CD14-positive monocyte (primary cell): ENCODE data around the gene NSG1. TPM values are rescaled to one million over a fixed set of nuclear protein-coding genes. Genes with fewer than 3 reads are reported as not detected.

Experiments used
- DNase-seq, 3 donors: peaks; one replicate each; pipeline ENCODE4 v3.0.0-alpha.2; 2011 to 2022
- H2AFZ ChIP-seq: 2 replicates; pipeline ENCODE4 v1.6.0; 2012; ENCODE audit warnings: mild to moderate bottlenecking, low read depth, low read length, inconsistent platforms; ENCODE audit not compliant: insufficient read depth, poor library complexity, severe bottlenecking
- H3K27ac ChIP-seq, 2 donors: 1 replicate in 1 of 2; 2 replicates in 1 of 2; pipeline ENCODE4 v1.5.1; 2012 to 2013; ENCODE audit warnings: low read length in 2 of 2, control low read depth in 1 of 2, inconsistent platforms in 1 of 2, low read depth in 1 of 2, mild to moderate bottlenecking in 1 of 2
- H3K27me3 ChIP-seq, 2 donors: one replicate each; pipeline versions ENCODE4 v1.6.0 to v1.6.1; 2011 to 2013; ENCODE audit warnings: low read length in 2 of 2; ENCODE audit not compliant: control insufficient read depth in 2 of 2, insufficient read depth in 2 of 2
- H3K36me3 ChIP-seq, 2 donors: replicated peaks in 1 of 2; 1 replicate in 1 of 2; 2 replicates in 1 of 2; pipeline versions ENCODE4 v1.5.1 to v1.6.1; 2012 to 2013; ENCODE audit warnings: low read length in 2 of 2, control low read depth in 1 of 2, inconsistent platforms in 1 of 2, mild to moderate bottlenecking in 1 of 2; ENCODE audit not compliant: insufficient read depth in 2 of 2, control insufficient read depth in 1 of 2
- H3K4me1 ChIP-seq, 2 donors: 1 replicate in 1 of 2; 2 replicates in 1 of 2; pipeline versions ENCODE4 v1.5.1 to v1.6.1; 2012 to 2013; ENCODE audit warnings: low read length in 2 of 2, control low read depth in 1 of 2, inconsistent platforms in 1 of 2, mild to moderate bottlenecking in 1 of 2, moderate library complexity in 1 of 2; ENCODE audit not compliant: insufficient read depth in 2 of 2, control insufficient read depth in 1 of 2
- H3K4me2 ChIP-seq: replicated peaks from 2 replicates; pipeline ENCODE3; 2012; ENCODE audit warnings: low read length, moderate library complexity, mild to moderate bottlenecking; ENCODE audit not compliant: poor library complexity, severe bottlenecking; ENCODE audit errors: extremely low read depth
- H3K4me3 ChIP-seq, 3 experiments: fragments of 200-600 bp in 1 of 3; sonication (generic) in 1 of 3; replicated peaks in 1 of 3; 1 replicate in 2 of 3; 2 replicates in 1 of 3; pipeline ENCODE4 v1.5.1; 2011 to 2013; ENCODE audit warnings: low read length in 3 of 3, mild to moderate bottlenecking in 3 of 3, control low read depth in 2 of 3, low read depth in 2 of 3, inconsistent platforms in 1 of 3, moderate library complexity in 1 of 3
- H3K79me2 ChIP-seq: 2 replicates; pipeline ENCODE4 v1.6.0; 2012; ENCODE audit warnings: mild to moderate bottlenecking, control low read depth, inconsistent platforms, low read length, moderate library complexity; ENCODE audit not compliant: insufficient read depth
- H3K9ac ChIP-seq: 2 replicates; pipeline ENCODE4 v1.6.0; 2017; ENCODE audit warnings: low read length, mild to moderate bottlenecking; ENCODE audit not compliant: insufficient read depth, poor library complexity, severe bottlenecking
- H3K9me3 ChIP-seq, 2 donors: replicated peaks in 1 of 2; 1 replicate in 1 of 2; 2 replicates in 1 of 2; pipeline versions ENCODE4 v1.5.1 to v1.6.1; 2012 to 2013; ENCODE audit warnings: low read length in 2 of 2, control low read depth in 1 of 2; ENCODE audit not compliant: control insufficient read depth in 1 of 2, insufficient read depth in 1 of 2
- H4K20me1 ChIP-seq: 2 replicates; pipeline ENCODE4 v1.6.0; 2012; ENCODE audit warnings: mild to moderate bottlenecking, low read length, control low read depth, moderate library complexity; ENCODE audit not compliant: insufficient read depth
- H3K27ac Mint-ChIP-seq, 7 donors: one replicate each; pipeline ENCODE4 v1.8.0; 2020; ENCODE audit warnings: mild to moderate bottlenecking in 7 of 7, mixed read lengths in 7 of 7, moderate library complexity in 6 of 7, inconsistent platforms in 2 of 7
- H3K27me3 Mint-ChIP-seq, 3 donors: one replicate each; pipeline ENCODE4 v1.8.0; 2021 to 2022; ENCODE audit warnings: low read depth in 3 of 3, mild to moderate bottlenecking in 3 of 3, mixed read lengths in 3 of 3, moderate library complexity in 3 of 3, inconsistent platforms in 1 of 3
- H3K36me3 Mint-ChIP-seq, 2 donors: one replicate each; pipeline ENCODE4 v1.8.0; 2020; ENCODE audit warnings: mixed read lengths in 2 of 2, inconsistent platforms in 1 of 2, mild to moderate bottlenecking in 1 of 2
- H3K4me1 Mint-ChIP-seq: one replicate; pipeline ENCODE4 v1.8.0; 2020; ENCODE audit warnings: mild to moderate bottlenecking, mixed read lengths
- H3K4me3 Mint-ChIP-seq, 2 donors: one replicate each; pipeline ENCODE4 v1.8.0; 2020; ENCODE audit warnings: mild to moderate bottlenecking in 2 of 2, mixed read lengths in 2 of 2, moderate library complexity in 1 of 2
- H3K9me3 Mint-ChIP-seq, 7 donors: one replicate each; pipeline ENCODE4 v1.8.0; 2020 to 2022; ENCODE audit warnings: mixed read lengths in 7 of 7, mild to moderate bottlenecking in 6 of 7, moderate library complexity in 6 of 7, inconsistent platforms in 2 of 7
- WGBS: methylation state at CpG from one replicate; pipeline ENCODE4 v1.1.5; 2013; ENCODE audit warnings: missing lambda C conversion rate; ENCODE audit not compliant: insufficient coverage; 5-methylcytosine and 5-hydroxymethylcytosine counted together
- intact Hi-C, 2 donors: fragments of 100-400 bp; cut with micrococcal nuclease; formaldehyde crosslinking; loops; one replicate each; pipeline versions ENCODE4 v1.15.0 to v1.15.1; 2023
- polyA plus RNA-seq, 3 donors: library from polyadenylated mRNA; depleted of rRNA in 1 of 3; unstranded in 2 of 3; stranded (reverse) in 1 of 3; fragments of 300-500 nt in 2 of 3; fragments of >200 nt in 1 of 3; fragmentation: Illumina TruSeq in 2 of 3; gene quantifications; 1 replicate in 2 of 3; 2 replicates in 1 of 3; pipeline ENCODE4 v1.2.3, GENCODE V29; 2012 to 2021
- TF ChIP-seq, protein P1 (sequence below): fragments of 200-600 bp; IDR thresholded peaks from one replicate; pipeline ENCODE4 v1.8.0; 2022; ENCODE audit warnings: antibody characterized with exemption, mild to moderate bottlenecking

Gene NSG1
- polyA plus RNA-seq, 3 donors: 0.10 TPM; not detected in 2

DNA sequence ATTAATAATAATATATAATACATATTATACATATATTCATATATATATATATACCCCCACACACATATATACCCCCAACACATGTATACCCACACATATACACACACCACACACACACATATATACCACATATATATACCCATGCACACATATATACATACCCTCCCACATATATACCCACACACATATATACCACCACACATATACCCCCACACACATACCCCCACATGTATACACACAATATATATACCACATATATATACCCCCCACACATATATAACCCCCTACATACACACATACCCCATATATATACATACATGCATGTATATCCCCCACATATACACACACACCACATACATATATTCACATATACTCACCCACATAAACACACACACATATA is 52.0 kb downstream of the NSG1 start:
- Histone ChIP-seq H2AFZ (no peak overlapping the region), H4K20me1 (no peaks in the 10 kb centered on the region), H3K4me2 (no peak overlapping the region), H3K4me3 (no peak overlapping the region), H3K79me2 (no peaks in the 10 kb centered on the region), H3K36me3 (peaks cover 46 to 71% of the 10 kb centered on the region in 2 donors), H3K9me3 (no peaks in the 10 kb centered on the region), H3K9ac (no peak overlapping the region), H3K27ac (no peak overlapping the region), H3K27me3 (no peaks in the 10 kb centered on the region), H3K4me1 (no peaks in the 10 kb centered on the region)
- Mint-ChIP-seq H3K36me3 (peaks cover 50 to 64% of the 10 kb centered on the region in 2 donors), H3K4me3 (no peak overlapping the region), H3K4me1 (no peaks in the 10 kb centered on the region), H3K27ac (no peak overlapping the region), H3K9me3 (no peaks in the 10 kb centered on the region), H3K27me3 (no peaks in the 10 kb centered on the region)
- TF ChIP-seq, protein P1, sequence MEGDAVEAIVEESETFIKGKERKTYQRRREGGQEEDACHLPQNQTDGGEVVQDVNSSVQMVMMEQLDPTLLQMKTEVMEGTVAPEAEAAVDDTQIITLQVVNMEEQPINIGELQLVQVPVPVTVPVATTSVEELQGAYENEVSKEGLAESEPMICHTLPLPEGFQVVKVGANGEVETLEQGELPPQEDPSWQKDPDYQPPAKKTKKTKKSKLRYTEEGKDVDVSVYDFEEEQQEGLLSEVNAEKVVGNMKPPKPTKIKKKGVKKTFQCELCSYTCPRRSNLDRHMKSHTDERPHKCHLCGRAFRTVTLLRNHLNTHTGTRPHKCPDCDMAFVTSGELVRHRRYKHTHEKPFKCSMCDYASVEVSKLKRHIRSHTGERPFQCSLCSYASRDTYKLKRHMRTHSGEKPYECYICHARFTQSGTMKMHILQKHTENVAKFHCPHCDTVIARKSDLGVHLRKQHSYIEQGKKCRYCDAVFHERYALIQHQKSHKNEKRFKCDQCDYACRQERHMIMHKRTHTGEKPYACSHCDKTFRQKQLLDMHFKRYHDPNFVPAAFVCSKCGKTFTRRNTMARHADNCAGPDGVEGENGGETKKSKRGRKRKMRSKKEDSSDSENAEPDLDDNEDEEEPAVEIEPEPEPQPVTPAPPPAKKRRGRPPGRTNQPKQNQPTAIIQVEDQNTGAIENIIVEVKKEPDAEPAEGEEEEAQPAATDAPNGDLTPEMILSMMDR: no peak
- no peak for DNase-seq
- intact Hi-C loops: no loop called here

DNA sequence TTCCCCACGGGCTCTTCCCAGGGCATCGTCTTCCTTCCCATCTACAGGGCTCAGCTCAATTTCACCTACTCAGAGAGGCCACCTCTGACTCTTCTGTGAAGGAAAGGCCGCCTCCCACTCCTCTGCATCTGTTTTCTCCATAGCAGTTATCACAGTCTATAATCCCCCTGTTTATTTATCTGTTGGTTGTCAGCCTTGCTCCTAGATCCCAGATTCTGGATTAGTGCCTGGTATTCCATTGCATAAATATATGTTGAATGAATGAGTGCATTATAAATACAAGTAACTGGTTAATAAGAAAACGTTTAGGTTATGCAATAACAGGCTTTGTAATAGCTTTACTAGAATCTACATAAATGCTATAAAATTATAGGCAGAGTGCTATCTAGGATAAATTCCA is 52.9 kb downstream of the NSG1 start:
- no peaks in the 10 kb centered on the region for H3K79me2 ChIP-seq
- no peak overlapping the region for H3K27ac ChIP-seq
- Mint-ChIP-seq H3K27ac (peak overlapping the region in 1 of 7 donors; percentile 84), H3K9me3 (no peaks in the 10 kb centered on the region), H3K4me3 (no peak overlapping the region), H3K27me3 (no peaks in the 10 kb centered on the region), H3K4me1 (no peaks in the 10 kb centered on the region), H3K36me3 (peaks cover 51 to 61% of the 10 kb centered on the region in 2 donors)
- no peak overlapping the region for H3K4me3 ChIP-seq
- H3K27me3 ChIP-seq: no peaks in the 10 kb centered on the region
- 96% methylated on average over 2 of the region's 4 CpGs for WGBS
- H3K9me3 ChIP-seq: no peaks in the 10 kb centered on the region
- no peak for DNase-seq
- TF ChIP-seq, protein P1: no peak
- intact Hi-C loops: no loop called here
- no peak overlapping the region for H3K9ac ChIP-seq
- no peaks in the 10 kb centered on the region for H3K4me1 ChIP-seq
- H4K20me1 ChIP-seq: no peaks in the 10 kb centered on the region
- H3K36me3 ChIP-seq: peaks cover 46 to 70% of the 10 kb centered on the region in 2 donors
- no peak overlapping the region for H2AFZ ChIP-seq
- no peak overlapping the region for H3K4me2 ChIP-seq
